ENCODE measurements around the gene LCN6. TPM values are rescaled to one million over a fixed set of nuclear protein-coding genes. Genes with fewer than 3 reads are reported as not detected.

The LCN6 gene
- total RNA-seq, 1 donor from 2014 or later = not detected

GRCh38 chr9:136722969-136723356 is 25.4 kb downstream of the LCN6 start:
- no peak for TF ChIP-seq CTCF (conservative IDR thresholded peaks at IDR 0.05; ENCODE audit: low read depth, low read length)
- DNase-seq (ENCODE audit: low read depth) = no peak
- no peak overlapping the region for H3K4me3 ChIP-seq (ENCODE audit: low read depth, low read length)

- TF ChIP-seq CTCF (conservative IDR thresholded peaks at IDR 0.05; ENCODE audit: low read depth, low read length) = no peak
- DNase-seq (ENCODE audit: low read depth) = no peak
- H3K4me3 ChIP-seq (ENCODE audit: low read depth, low read length) = no peak overlapping the region
Measured at GRCh38 chr9:136722093-136722968, 26.0 kb downstream of the LCN6 start.

- TF ChIP-seq CTCF (conservative IDR thresholded peaks at IDR 0.05; ENCODE audit: low read depth, low read length) = no peak
- H3K4me3 ChIP-seq (ENCODE audit: low read depth, low read length) = no peak overlapping the region
- DNase-seq (ENCODE audit: low read depth) = no peak
Measured at GRCh38 chr9:136721339-136722092, 26.8 kb downstream of the LCN6 start.

GRCh38 chr9:136720898-136721338 is 27.4 kb downstream of the LCN6 start:
- no peak for DNase-seq (ENCODE audit: low read depth)
- TF ChIP-seq CTCF (conservative IDR thresholded peaks at IDR 0.05; ENCODE audit: low read depth, low read length) = no peak
- no peak overlapping the region for H3K4me3 ChIP-seq (ENCODE audit: low read depth, low read length)

GRCh38 chr9:136720251-136720897 is 28.0 kb downstream of the LCN6 start:
- H3K4me3 ChIP-seq (ENCODE audit: low read depth, low read length) = no peak overlapping the region
- TF ChIP-seq CTCF (conservative IDR thresholded peaks at IDR 0.05; ENCODE audit: low read depth, low read length) = no peak
- no peak for DNase-seq (ENCODE audit: low read depth)

- no peak for TF ChIP-seq CTCF (conservative IDR thresholded peaks at IDR 0.05; ENCODE audit: low read depth, low read length)
- DNase-seq (ENCODE audit: low read depth) = no peak
- H3K4me3 ChIP-seq (ENCODE audit: low read depth, low read length) = no peak overlapping the region
Measured at GRCh38 chr9:136719195-136719880, 29.0 kb downstream of the LCN6 start.

Measured in epithelial cell of proximal tubule (primary cell).